HepG2 (cell line): ENCODE measurements around the gene SYNE2. TPM values are rescaled to one million over a fixed set of nuclear protein-coding genes. Genes with fewer than 3 reads are reported as not detected.

Experiments used
- FOXA3 ChIP-seq: IDR thresholded peaks from 2 replicates; pipeline ENCODE4 v1.6.1; 2016; ENCODE audit warnings: missing genetic modification reagents, missing compliant biosample characterization
- KDM5B ChIP-seq: sonication (generic); formaldehyde crosslinking; IDR thresholded peaks from 2 replicates; pipeline ENCODE4 v1.4.0; 2020; ENCODE audit warnings: missing genetic modification reagents, mild to moderate bottlenecking, borderline replicate concordance
- MBNL3 ChIP-seq: fragments of 250-450 bp; sonication (Bioruptor Pico); conservative IDR thresholded peaks from 2 replicates; pipeline ENCODE4 v1.8.0; 2022; ENCODE audit warnings: mild to moderate bottlenecking, inconsistent platforms
- PAXIP1 ChIP-seq: sonication (generic); formaldehyde crosslinking; conservative IDR thresholded peaks from 2 replicates; pipeline ENCODE4 v1.4.0; 2020; ENCODE audit warnings: mild to moderate bottlenecking, missing genetic modification reagents, moderate library complexity
- REST ChIP-seq, 2 experiments: IDR thresholded peaks; 2 replicates each; pipeline ENCODE4 v1.6.1; 2011 to 2012; ENCODE audit warnings: low read length in 2 of 2, borderline replicate concordance in 1 of 2, low read depth in 1 of 2, mild to moderate bottlenecking in 1 of 2, moderate library complexity in 1 of 2
- SKI ChIP-seq: fragments of 450-650 bp; IDR thresholded peaks from one replicate; pipeline ENCODE4 v1.6.1; 2018; ENCODE audit warnings: mild to moderate bottlenecking; ENCODE audit not compliant: partially characterized antibody
- TBP ChIP-seq: sonication (generic); formaldehyde crosslinking; IDR thresholded peaks from 2 replicates; pipeline ENCODE4 v1.5.0; 2020; ENCODE audit warnings: missing genetic modification reagents
- TFE3 ChIP-seq: IDR thresholded peaks from 2 replicates; pipeline ENCODE4 v1.6.1; 2016
- ZBTB38 ChIP-seq: sonication (generic); formaldehyde crosslinking; IDR thresholded peaks from 2 replicates; pipeline ENCODE4 v1.5.1; 2020; ENCODE audit warnings: mild to moderate bottlenecking, missing genetic modification reagents
- ZFP91 ChIP-seq: sonication (generic); formaldehyde crosslinking; IDR thresholded peaks from 2 replicates; pipeline ENCODE4 v1.9.0; 2022; ENCODE audit warnings: missing genetic modification reagents, mild to moderate bottlenecking, borderline replicate concordance
- ZNF562 ChIP-seq: sonication (generic); formaldehyde crosslinking; IDR thresholded peaks from 2 replicates; pipeline ENCODE4 v1.8.0; 2022; ENCODE audit warnings: missing genetic modification reagents, borderline replicate concordance
- ZSCAN30 ChIP-seq: sonication (generic); formaldehyde crosslinking; IDR thresholded peaks from 2 replicates; pipeline ENCODE4 v1.5.0; 2020; ENCODE audit warnings: mild to moderate bottlenecking, missing genetic modification reagents
- polyA plus RNA-seq, 8 experiments: library from polyadenylated mRNA; depleted of rRNA in 3 of 8; stranded (reverse) in 7 of 8; unstranded in 1 of 8; fragments of >200 nt; fragmentation: Illumina TruSeq in 4 of 8; extraction: Trizol in 4 of 8; gene quantifications; 2 replicates each; pipeline versions ENCODE4 v1.2.1 to v1.2.3, GENCODE V29; 2011 to 2016; ENCODE audit warnings: low read depth in 4 of 8, missing spikeins in 1 of 8, mixed read lengths in 1 of 8; ENCODE audit not compliant: insufficient read depth in 1 of 8
- total RNA-seq, 5 experiments: library from RNA; depleted of rRNA; stranded (reverse); fragments of >200 nt; fragmentation: Illumina TruSeq; extraction: Trizol; gene quantifications; 2 replicates each; pipeline ENCODE4 v1.2.3, GENCODE V29; 2016; ENCODE audit warnings: low read depth in 1 of 5
- TF ChIP-seq, protein P1 (sequence below): sonication (generic); formaldehyde crosslinking; IDR thresholded peaks from 2 replicates; pipeline ENCODE4 v1.5.1; 2020; ENCODE audit warnings: mild to moderate bottlenecking, missing genetic modification reagents, moderate library complexity

SYNE2 gene
- total and polyA plus RNA-seq, 2 of the 13 experiments (the other 11 are each of a cell fraction or from before 2014, with no cell fraction given), result 6.2 to 13.3 TPM

GRCh38 chr14:63922696-63923421 lies 70.1 kb downstream of the SYNE2 start (continued):
- TF ChIP-seq, protein P1, sequence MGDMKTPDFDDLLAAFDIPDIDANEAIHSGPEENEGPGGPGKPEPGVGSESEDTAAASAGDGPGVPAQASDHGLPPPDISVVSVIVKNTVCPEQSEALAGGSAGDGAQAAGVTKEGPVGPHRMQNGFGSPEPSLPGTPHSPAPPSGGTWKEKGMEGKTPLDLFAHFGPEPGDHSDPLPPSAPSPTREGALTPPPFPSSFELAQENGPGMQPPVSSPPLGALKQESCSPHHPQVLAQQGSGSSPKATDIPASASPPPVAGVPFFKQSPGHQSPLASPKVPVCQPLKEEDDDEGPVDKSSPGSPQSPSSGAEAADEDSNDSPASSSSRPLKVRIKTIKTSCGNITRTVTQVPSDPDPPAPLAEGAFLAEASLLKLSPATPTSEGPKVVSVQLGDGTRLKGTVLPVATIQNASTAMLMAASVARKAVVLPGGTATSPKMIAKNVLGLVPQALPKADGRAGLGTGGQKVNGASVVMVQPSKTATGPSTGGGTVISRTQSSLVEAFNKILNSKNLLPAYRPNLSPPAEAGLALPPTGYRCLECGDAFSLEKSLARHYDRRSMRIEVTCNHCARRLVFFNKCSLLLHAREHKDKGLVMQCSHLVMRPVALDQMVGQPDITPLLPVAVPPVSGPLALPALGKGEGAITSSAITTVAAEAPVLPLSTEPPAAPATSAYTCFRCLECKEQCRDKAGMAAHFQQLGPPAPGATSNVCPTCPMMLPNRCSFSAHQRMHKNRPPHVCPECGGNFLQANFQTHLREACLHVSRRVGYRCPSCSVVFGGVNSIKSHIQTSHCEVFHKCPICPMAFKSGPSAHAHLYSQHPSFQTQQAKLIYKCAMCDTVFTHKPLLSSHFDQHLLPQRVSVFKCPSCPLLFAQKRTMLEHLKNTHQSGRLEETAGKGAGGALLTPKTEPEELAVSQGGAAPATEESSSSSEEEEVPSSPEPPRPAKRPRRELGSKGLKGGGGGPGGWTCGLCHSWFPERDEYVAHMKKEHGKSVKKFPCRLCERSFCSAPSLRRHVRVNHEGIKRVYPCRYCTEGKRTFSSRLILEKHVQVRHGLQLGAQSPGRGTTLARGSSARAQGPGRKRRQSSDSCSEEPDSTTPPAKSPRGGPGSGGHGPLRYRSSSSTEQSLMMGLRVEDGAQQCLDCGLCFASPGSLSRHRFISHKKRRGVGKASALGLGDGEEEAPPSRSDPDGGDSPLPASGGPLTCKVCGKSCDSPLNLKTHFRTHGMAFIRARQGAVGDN (CRISPR knock-in tag), result no peak
- TF ChIP-seq ZNF562 (CRISPR knock-in tag) (no peak), TFE3 (CRISPR knock-in tag) (peak; percentile 73; the same call in 1 of the 2 replicates), REST (IDR thresholded peaks at IDR 0.05; ENCODE audit: borderline replicate concordance in 1 of 2, low read depth in 1 of 2, low read length in 2 of 2) (no peak), MBNL3 (CRISPR knock-in tag) (no peak), TBP (CRISPR knock-in tag) (no peak), KDM5B (CRISPR knock-in tag) (no peak), FOXA3 (peak; percentile 95), PAXIP1 (0 out of 2 replicates have a peak, but pooled peaks have one; percentile 24), ZFP91 (CRISPR knock-in tag) (no peak), SKI (no peak), ZSCAN30 (CRISPR knock-in tag) (no peak), ZBTB38 (no peak)
